GM19397 (cell line): ENCODE results near the gene NSUN6.
A peak's percentile ranks its signal among the peaks of the same experiment; 100 is the strongest.

Experiments
- ATAC-seq: cut with Tn5 transposase; IDR thresholded peaks from one replicate; pipeline ENCODE4 v1.9.1; 2021; ENCODE audit warnings: mild to moderate bottlenecking, moderate library complexity; ENCODE audit not compliant: unreplicated experiment

The NSUN6 gene

GRCh38 chr10:18651324-18652007 lies at the start of gene NSUN6:
Gene NSUN6, minus strand, starts transcription at chr10:18651587. Its CDS starts 384 bp downstream, at chr10:18651203.
- peak; percentile 99 for ATAC-seq

GRCh38 chr10:18699849-18700840 lies 48.8 kb upstream of the NSUN6 start:
- ATAC-seq, result no peak

GRCh38 chr10:18690541-18690940 lies 39.2 kb upstream of the NSUN6 start:
- ATAC-seq, result no peak

- no peak for ATAC-seq
These were observed 38.1 kb upstream of the NSUN6 start for GRCh38 chr10:18689498-18689897.

- no peak for ATAC-seq
These were observed 36.3 kb upstream of the NSUN6 start for GRCh38 chr10:18687706-18688105.

GRCh38 chr10:18687195-18687594 lies 35.8 kb upstream of the NSUN6 start:
- ATAC-seq, result no peak

- no peak for ATAC-seq
These were observed 34.2 kb upstream of the NSUN6 start for GRCh38 chr10:18685555-18685954.

- no peak for ATAC-seq
These were observed 33.6 kb upstream of the NSUN6 start for GRCh38 chr10:18684953-18685352.

GRCh38 chr10:18684416-18684815 lies 33.0 kb upstream of the NSUN6 start:
- no peak for ATAC-seq

GRCh38 chr10:18683427-18683826 lies 32.0 kb upstream of the NSUN6 start:
- no peak for ATAC-seq

GRCh38 chr10:18681971-18682411 lies 30.6 kb upstream of the NSUN6 start:
- ATAC-seq, result no peak

- ATAC-seq, result no peak
These were observed 30.0 kb upstream of the NSUN6 start for GRCh38 chr10:18681366-18681765.

- ATAC-seq, result no peak
These were observed 29.4 kb upstream of the NSUN6 start for GRCh38 chr10:18680754-18681153.

GRCh38 chr10:18675086-18675801 lies 23.9 kb upstream of the NSUN6 start:
- no peak for ATAC-seq

GRCh38 chr10:18668026-18668425 lies 16.6 kb upstream of the NSUN6 start:
- ATAC-seq, result no peak

- no peak for ATAC-seq
These were observed 15.4 kb upstream of the NSUN6 start for GRCh38 chr10:18666810-18667209.

- no peak for ATAC-seq
These were observed 14.6 kb upstream of the NSUN6 start for GRCh38 chr10:18665815-18666558.

- no peak for ATAC-seq
These were observed 13.6 kb upstream of the NSUN6 start for GRCh38 chr10:18664841-18665478.

- no peak for ATAC-seq
These were observed 9.5 kb upstream of the NSUN6 start for GRCh38 chr10:18660816-18661431.
